GM21515 (cell line): Measurements from ENCODE around the gene GTF2H4.
"Not testable (repeated sequence)": the region's sequence is repeated elsewhere in the genome, so short reads cannot be mapped to it uniquely, and the experiment has no call there.

ENCODE experiments used
- ATAC-seq: cut with Tn5 transposase; IDR thresholded peaks from one replicate; pipeline ENCODE4 v1.9.1; 2021; ENCODE audit not compliant: unreplicated experiment

Gene GTF2H4

DNA sequence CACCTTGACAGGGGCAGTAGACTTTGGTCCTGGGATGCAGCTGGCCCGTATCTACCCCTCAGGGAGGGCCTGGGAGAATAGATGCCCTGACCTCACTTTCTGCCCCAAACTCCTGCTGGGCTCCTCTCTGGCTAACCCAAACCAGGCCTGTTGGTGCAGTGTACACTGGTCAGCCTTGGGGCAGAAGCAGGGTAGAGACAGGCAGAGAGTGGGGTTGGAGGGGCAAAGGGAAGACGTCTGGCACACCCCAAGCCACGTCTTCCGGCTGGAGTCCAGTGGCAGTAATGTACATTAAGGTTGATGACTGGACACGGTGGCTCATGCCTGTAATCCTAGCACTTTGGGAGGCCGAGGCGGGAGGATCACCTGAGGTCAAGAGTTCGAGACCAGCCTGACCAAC lies 14.3 kb upstream of the GTF2H4 start:
- no peak for ATAC-seq

DNA sequence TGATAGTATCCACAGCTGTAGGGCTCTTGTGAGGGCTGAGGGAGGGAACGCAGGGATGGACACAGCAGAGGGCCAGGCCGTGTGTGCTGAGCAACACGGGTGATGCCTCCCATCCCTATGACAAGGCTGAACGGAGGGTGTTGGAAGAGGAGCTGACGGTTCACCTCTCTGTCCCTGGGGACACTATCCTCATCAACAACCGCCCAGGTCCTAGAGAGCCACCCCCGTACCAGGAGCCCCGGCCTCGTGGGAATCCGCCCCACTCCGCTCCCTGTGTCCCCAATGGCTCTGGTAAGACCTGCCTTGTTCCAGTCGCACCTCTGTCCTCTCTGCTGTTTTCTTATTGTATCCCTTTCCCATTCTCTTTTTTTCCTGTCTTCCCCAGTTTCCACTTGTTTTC lies 13.6 kb upstream of the GTF2H4 start:
- no peak for ATAC-seq

DNA sequence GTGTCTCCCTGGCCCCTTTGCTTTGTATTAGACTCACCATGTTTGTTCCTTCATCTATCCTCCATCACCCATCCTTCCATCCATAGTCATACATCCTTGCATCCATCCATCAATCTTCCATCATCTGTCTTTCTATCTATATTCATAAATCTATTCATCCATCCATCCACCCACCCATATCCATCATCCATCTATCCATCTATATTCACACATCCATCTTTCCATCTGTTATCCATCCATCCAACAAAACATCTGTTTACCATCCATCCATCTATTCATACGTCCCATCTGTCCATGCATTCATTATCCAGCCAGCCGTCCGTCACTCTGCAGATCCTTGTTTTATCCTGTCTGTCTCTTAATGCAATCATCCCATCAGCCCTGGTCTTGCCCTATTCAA lies 13.1 kb upstream of the GTF2H4 start:
- no peak for ATAC-seq

DNA sequence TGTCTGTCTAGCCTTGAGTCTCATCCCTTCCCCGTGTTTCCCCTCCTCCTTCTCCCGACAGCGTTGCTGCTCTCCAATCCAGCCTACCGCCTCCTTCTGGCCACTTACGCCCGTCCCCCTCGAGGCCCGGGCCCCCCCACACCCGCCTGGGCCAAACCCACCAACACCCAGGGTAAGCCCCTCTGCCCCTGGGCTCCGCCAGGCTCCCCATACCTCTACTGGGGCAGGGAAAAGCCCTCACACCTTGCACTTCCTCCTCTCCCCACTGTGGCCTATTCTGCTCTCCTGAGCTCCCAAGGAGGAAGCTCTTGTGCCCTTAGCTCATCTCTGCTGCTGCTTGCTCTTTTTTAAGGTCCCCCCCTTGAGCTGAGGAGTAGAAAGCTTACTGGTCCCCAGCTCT lies 12.7 kb upstream of the GTF2H4 start:
- ATAC-seq = no peak

DNA sequence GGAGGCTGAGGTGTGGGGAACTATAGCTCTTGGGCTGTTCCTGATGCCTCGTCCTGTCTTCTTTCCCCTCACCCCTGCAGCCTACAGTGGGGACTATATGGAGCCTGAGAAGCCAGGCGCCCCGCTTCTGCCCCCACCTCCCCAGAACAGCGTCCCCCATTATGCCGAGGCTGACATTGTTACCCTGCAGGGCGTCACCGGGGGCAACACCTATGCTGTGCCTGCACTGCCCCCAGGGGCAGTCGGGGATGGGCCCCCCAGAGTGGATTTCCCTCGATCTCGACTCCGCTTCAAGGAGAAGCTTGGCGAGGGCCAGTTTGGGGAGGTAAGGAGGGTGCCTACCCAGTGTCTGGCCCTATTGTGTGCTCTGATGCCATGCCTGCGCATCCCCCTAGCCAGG lies 11.5 kb upstream of the GTF2H4 start:
- ATAC-seq = no peak

DNA sequence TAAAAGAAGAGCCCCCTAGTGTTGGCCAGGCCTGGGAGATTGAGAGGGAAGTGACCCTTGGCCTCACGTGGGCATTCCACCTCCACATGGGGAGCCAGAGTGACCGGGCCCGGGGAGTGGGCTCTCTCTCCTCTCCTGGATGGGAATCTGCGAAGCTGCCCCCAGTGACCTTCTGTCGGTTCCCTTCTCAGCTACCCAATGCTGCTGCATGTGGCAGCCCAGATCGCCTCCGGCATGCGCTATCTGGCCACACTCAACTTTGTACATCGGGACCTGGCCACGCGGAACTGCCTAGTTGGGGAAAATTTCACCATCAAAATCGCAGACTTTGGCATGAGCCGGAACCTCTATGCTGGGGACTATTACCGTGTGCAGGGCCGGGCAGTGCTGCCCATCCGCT lies 10.1 kb upstream of the GTF2H4 start:
- ATAC-seq = no peak

DNA sequence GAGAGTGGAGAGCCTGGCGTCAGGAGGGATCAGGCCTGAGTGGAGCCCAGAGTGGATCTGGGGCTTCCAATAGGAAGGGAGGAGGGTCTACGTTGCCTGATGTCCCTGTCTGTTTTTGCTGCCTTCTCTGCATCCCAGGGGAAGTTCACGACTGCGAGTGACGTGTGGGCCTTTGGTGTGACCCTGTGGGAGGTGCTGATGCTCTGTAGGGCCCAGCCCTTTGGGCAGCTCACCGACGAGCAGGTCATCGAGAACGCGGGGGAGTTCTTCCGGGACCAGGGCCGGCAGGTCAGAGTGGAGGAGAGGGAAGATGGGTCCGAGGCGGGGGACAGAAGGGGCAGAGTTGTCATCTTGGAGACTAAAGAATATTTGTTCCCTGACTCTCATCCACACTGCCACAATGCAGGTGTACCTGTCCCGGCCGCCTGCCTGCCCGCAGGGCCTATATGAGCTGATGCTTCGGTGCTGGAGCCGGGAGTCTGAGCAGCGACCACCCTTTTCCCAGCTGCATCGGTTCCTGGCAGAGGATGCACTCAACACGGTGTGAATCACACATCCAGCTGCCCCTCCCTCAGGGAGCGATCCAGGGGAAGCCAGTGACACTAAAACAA lies 9.2 kb upstream of the GTF2H4 start:
- ATAC-seq = no peak

DNA sequence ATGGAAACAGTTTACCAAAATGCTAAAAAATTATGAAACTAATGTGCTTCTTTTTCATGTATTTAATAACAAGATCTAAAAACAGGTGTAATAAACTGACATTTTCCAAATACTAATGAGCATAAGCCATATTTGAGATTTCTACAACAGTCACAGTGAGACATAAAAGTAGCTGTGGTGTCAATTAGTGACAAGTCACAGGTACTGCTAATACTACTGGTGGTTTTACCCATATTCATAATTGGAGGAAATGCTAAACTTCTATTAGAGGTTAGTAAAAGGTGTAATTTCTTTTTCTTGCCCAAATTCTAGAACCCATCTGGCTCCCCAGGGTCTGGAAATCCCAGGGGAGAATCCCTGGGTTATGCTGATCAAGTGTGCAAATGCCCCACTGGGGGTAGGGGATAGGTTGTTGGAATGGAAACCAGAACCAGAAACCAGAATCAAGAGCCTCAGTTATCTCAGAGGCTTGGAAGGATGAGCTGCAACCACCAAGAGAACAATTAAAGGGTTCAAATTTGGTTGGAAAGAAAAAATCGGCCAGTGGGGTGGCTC lies 7.1 kb upstream of the GTF2H4 start:
- no peak for ATAC-seq

DNA sequence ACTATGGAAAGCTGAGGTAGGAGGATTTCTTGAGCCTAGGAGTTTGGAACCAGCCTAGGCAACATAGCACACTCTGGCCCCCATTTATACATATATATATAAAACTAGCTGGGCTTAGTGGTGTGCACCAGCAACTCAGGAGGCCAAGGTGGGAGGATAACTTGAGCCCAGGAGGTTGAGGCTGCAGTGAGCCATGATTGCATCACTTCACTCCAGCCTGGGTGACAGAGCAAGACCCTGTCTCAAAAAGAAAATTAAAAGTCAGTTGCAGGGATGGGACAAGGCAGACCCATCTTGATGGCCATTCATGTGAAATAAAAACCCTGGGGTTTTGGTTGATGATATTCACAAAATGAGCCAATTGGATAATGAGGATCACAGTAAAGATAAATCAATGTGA lies 6.6 kb upstream of the GTF2H4 start:
- no peak for ATAC-seq

- ATAC-seq = not testable (repeated sequence)
These were observed 5.8 kb upstream of the GTF2H4 start for GRCh38 chr6:30902196-30902595.

- ATAC-seq = no peak
These were observed 5.3 kb upstream of the GTF2H4 start for GRCh38 chr6:30902709-30903108.

DNA sequence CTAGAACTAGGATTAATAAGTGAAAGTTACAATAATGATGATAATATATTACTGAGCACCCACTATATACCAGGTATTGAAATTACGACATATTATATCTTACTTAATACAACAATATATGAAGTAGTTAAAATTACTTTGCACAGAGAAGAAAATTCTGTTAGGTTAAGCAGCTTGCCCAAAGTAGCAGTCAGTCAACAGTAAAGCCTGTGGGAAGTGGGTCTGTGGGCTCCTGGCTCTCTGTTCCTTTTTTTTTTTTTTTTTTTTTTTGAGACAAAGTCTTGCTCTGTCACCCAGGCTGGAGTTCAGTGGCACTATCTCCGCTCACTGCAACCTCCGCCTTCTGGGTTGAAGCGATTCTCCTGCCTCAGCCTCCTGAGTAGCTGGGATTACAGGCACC lies 4.8 kb upstream of the GTF2H4 start:
- ATAC-seq = no peak

GRCh38 chr6:30907290-30907757 lies 683 bp upstream of the GTF2H4 start:
- not testable (repeated sequence) for ATAC-seq

GRCh38 chr6:30908700-30909099 lies 693 bp downstream of the GTF2H4 start:
- no peak for ATAC-seq

GRCh38 chr6:30910473-30910872 lies 2.5 kb downstream of the GTF2H4 start:
- ATAC-seq = not testable (repeated sequence)

GRCh38 chr6:30912746-30913520 lies 4.9 kb downstream of the GTF2H4 start:
- no peak for ATAC-seq

DNA sequence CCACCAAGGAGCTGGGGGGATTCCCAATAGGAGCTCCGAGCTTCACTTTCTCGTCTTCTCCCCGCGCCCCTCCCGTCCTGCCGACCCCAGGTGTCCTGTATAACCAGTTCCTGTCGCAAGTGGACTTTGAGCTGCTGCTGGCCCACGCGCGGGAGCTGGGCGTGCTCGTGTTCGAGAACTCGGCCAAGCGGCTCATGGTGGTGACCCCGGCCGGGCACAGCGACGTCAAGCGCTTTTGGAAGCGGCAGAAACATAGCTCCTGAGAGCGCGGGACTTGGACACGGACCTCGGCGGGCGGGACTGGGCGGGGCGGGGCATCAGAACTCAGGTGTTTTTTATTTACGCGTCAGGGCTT lies 5.7 kb downstream of the GTF2H4 start:
- ATAC-seq = peak; percentile 8

- ATAC-seq = peak; percentile 79
These were observed 6.3 kb downstream of the GTF2H4 start, which contains the start of gene VARS2 for GRCh38 chr6:30914076-30914853. Gene VARS2, plus strand, starts transcription at chr6:30914238. Its CDS starts 599 bp downstream, at chr6:30914837.

DNA sequence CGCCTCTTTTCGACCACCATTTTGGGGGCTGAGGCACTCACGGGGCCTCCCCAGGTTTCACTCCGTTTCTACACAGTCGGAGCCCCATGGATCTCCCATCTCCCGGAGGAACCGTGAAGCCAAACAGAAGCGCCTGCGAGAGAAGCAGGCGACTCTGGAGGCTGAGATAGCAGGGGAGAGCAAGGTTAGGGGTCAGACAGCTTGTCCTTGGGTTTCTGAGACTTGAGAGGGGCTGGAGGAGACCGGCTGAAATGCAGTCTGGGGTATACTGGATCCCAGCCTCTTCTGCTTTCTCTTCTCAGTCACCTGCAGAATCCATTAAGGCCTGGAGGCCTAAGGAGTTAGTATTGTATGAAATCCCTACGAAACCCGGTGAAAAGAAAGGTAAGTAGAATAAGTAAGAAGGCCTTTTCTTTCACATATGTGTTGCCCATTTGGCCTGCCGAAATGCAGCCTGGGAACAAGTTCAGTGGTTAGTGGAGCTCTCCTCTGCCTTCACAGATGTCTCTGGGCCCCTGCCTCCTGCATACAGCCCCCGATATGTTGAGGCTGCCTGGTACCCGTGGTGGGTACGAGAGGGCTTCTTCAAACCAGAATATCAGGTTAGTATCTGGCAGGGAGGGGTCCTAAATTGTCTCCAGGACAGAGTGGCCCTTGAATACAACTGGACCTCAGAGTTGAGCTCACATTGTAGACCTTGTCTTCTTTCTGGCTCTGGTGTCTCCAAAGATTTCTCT lies 7.0 kb downstream of the GTF2H4 start:
- no peak for ATAC-seq

DNA sequence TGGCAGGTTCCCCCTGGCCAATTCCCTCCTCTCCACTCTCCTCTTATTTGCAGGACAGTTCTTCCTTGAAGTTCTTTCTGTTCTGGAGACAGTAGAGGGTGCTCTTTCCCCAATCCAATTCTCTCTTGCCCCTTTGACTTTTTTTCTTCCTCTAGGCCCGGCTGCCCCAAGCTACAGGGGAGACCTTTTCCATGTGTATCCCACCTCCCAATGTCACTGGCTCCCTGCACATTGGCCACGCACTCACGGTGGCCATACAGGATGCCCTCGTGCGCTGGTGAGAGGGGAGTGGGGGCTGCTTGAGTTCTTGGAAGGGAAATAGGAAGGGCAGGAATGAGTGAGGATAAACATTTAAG lies 7.6 kb downstream of the GTF2H4 start:
- ATAC-seq = no peak

- ATAC-seq = no peak
These were observed 9.0 kb downstream of the GTF2H4 start for GRCh38 chr6:30917041-30917440.
